LHCN-M2 (cell line): ENCODE data around the gene PLD4. TPM values are rescaled to one million over a fixed set of nuclear protein-coding genes. Genes with fewer than 3 reads are reported as not detected.
"Not testable (repeated sequence)": the region's sequence is repeated elsewhere in the genome, so short reads cannot be mapped to it uniquely, and the experiment has no call there.

Experiments used
- DNase-seq: peaks from one replicate; pipeline ENCODE4 v3.0.0-alpha.2; 2012; ENCODE audit warnings: low read depth
- polyA plus RNA-seq: library from polyadenylated mRNA; unstranded; fragments of >200 nt; gene quantifications from one replicate; pipeline ENCODE4 v1.2.1, GENCODE V29; 2012; ENCODE audit warnings: missing spikeins
- total RNA-seq: library from RNA; depleted of rRNA; stranded (reverse); fragments of >200 nt; gene quantifications from 2 replicates; pipeline ENCODE4 v1.2.3, GENCODE V29; 2014; rRNA removed

PLD4 gene, protein sequence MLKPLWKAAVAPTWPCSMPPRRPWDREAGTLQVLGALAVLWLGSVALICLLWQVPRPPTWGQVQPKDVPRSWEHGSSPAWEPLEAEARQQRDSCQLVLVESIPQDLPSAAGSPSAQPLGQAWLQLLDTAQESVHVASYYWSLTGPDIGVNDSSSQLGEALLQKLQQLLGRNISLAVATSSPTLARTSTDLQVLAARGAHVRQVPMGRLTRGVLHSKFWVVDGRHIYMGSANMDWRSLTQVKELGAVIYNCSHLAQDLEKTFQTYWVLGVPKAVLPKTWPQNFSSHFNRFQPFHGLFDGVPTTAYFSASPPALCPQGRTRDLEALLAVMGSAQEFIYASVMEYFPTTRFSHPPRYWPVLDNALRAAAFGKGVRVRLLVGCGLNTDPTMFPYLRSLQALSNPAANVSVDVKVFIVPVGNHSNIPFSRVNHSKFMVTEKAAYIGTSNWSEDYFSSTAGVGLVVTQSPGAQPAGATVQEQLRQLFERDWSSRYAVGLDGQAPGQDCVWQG
- total RNA-seq: not detected in 2 replicates
- 0.19 TPM for polyA plus RNA-seq

DNA sequence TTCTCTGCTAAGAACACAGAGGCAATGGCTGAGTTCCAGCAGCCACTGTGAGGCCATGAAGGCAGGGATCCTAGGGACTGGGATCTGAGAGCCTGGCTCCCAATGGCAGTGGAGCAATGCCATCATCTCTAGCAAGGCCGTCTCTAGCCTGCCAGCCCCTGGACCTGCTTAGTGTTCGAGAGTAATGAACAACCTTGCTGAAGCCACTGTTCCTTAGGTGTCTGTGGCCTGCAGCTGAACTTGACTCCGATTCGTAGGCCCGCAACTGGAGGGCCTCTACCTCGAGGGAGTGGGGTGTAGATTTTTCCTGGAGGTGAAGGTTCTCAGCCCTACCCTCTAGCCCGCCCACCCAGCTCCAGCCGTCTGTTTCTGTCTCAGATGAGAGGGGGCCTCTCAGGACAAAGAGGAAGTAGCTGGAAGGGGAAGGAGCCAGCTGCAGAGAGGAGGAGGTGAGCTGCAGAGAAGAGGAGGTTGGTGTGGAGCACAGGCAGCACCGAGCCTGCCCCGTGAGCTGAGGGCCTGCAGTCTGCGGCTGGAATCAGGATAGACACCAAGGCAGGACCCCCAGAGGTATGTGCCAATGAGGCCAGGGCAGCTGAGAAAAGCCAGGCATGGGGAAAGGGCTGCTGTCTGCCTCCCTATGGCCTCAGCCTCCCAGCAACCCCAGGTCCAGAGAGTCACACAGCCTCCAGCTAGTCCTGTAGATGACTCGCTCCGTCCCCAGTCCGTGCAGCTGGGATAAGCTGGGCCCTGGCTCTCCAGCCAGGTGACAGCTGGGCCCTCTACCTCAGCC lies at the start of gene PLD4:
Gene PLD4 (plus strand): TSS at position 459 of the 793 bp plus-strand sequence. CDS start 2,262 bp downstream, outside the sequence.
- no peak for DNase-seq

DNA sequence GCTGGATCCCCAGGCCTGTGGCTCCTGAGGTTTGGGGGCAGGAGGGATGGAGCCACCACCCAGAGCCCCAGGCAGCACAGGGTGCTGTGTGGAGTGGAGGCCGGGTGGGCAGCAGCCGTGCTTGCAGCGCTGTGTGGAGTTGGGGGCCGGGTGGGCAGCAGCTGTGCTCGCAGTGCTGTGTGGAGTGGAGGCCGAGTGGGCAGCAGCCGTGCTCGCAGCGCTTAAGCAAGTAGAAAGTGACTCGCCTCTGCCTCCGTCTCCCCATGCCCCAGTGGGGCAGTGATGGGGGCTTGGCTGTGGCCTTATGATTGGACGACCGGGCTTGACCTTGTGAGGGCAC lies 49.3 kb upstream of the PLD4 start:
- DNase-seq: no peak

DNA sequence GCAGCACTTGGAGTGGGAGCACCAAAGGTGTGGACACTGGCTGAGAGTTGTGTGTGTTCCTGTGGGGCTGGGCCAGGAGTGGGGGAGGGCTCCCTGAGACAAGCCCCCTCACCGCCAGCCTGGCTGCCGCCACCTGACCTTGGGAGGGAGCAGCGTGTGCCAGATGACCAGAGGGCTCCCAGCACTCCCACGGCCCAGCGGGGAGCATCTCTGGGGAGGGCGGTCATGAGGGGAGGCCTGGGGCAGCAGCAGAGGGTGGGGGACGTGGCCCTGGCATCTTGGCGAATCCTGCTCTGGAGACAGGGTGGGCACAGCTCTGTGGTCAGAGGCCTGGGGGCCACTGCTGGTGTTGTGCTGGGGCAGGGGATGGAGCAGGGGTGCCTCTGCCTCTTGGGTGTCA lies 48.9 kb upstream of the PLD4 start:
- no peak for DNase-seq

DNA sequence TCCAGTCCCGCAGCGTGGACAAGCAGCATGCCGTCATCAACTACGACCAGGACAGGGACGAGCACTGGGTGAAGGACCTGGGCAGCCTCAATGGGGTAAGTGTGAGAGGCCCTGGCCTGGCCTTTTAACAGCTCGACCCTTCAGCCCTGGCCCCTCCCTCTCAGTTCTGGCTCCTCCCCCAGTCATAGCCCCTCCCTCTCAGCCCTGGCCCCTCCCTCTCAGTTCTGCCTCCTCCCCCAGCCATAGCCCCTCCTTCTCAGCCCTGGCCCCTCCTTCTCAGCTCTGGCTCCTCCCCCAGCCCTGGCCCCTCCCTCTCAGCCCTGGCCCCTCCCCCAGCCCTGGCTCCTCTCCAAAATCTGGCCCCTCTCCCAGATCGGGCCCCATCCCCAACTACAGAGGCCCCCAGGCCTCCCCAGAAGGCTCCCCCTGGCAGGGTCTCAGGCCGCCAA lies 48.4 kb upstream of the PLD4 start:
- peak; percentile 46 for DNase-seq

DNA sequence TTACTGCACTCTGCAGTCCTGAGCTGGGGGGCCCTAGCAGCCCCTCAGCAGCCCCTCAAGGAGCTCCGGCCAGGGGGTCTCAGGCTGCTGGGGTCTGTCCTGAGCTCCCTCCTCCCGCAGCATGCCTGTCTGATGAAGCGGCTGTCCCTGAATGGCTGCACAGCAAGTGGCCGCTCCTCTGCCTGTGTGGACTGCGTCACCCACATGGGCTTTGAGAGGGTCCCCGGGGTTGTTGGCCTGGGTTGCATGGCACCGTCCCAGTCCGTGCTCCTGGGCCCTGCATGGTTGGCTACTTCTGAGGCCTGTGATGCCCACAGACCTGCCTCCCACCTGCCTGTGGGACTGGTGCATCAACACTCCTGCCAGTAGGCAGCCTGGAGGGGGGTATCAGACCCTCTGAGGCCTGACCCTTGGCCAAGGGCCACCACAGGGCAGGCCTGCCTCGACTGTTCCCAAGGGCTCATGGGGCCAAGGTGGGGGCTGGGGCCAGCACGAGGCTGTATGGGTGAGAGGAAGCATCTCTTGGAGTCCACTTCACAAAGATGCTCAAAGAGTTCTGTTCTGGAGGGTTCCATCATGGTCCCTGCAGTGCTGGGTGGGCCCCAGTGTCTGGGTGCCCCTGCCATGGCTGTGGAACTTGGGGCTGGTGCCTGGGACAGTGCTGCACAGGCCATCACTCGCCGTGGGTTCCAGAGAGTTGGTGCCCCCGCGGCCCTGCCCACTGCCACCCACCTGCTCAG lies 47.4 kb upstream of the PLD4 start:
- DNase-seq: no peak

DNA sequence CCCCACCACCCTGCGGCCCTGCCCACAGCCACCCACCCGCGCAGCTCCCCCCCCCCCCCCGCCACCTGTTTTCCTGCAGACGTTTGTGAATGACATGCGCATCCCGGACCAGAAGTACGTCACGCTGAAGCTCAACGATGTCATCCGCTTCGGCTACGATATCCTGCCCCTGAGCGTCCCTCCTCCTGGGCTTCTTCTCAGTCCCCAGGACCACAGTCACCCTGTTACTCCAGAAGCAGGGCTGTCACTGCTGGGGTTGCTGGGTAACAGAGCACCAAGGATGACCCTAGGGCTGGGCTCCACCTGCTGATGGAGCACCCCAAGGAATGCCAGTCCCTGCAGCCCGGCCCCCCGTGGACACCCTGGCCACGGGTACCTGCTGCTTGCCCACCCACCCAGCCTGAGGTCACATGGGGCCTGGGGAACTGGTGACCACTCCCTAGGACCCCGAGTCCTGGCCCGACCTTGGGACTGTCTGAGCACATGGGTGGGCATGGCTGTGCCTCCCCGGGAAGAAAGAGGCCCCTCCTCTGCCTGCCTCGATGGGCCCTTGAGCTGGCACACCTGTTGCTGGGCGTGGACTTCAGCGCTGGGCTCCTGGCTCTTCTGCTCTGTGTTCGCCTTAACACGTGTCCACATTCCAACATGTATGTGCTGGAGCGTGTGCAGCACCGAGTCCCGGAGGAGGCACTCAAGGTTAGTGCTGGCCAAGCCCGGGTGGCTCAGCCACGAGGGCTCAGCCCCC lies 46.7 kb upstream of the PLD4 start:
- DNase-seq: no peak

DNA sequence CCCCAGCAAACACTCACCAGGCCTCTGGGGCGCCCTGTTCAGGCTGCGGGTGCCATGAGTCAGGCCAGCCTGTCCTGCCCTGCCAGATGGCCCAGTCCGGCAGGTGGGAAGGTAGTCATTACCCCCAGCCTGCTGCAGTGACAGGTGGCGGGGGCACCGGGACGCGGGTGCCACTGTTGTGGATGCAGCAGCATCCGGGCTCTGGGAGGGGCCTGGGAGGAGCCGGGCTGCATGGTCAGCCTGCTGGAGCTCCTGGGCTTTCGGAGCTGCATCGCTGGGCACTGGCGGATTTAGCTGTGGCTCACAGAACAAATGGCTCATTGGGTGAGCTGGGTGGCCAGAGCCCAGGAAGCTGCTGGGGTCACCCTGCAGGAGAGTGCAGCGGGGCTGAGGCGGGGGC lies 46.1 kb upstream of the PLD4 start:
- peak; percentile 27 for DNase-seq

DNA sequence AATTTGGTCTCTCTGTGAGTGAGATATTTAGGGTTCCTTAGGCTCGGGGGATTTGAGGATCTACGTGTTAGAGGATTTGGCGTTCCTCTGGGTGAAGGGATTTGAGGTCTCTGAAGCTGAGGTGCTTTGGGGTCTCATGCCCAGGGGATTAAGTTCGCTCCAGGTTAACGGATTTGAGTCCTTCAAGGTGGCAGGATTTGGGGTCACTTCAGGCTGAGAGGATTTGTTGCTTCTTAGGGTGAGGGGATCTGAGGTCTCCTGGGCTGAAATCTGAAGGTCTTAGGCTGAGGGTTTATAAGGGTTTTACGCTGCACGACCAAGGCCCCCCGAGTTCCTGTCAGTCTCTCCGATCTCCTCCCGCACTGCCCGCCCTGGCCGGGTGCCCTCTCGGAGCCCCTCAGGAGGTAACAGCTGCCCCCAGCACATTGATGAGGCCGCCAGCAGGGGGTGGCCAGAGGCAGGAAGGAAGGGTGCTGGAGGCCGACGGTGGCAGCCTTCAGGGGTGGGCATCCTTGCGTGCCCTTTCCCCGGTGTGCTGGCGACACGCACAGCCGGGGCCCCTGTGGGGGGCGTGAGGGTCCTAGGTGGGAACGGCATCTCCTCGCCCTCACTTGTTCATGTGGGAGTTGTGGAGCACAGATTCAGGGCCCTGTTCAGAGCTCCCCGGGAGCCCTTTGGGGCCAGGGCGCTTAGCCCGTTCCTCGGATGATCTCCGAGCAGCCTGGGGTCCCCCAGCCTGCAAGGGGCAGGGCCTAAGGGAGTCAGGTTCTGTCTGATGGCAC lies 45.3 kb upstream of the PLD4 start:
- DNase-seq: no peak

DNA sequence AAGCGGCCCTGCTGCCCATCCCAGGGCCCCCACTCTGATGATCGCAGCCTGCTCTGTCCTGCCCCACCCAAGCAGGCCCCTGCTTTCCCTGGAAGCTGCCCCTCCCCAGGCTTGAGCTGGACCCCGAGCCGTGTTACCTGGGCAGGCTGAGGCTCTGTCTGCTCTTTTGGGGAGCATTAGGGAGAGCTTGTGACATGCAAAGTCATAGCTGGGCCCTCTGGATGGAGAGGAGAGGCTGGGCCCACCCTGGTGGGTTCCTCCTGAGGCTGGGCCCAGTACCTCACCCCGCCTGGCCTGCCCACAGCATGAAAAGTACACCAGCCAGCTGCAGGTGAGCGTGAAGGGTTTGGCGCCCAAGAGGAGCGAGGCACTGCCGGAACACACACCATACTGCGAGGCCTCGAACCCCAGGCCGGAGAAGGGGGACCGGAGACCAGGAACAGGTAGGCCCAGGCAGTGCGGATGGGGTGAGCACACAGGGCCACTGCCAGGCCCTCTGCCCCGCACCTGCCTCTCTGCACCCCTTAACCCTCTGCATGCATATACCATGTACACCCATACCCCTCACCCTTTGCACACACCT lies 44.6 kb upstream of the PLD4 start:
- DNase-seq: no peak

DNA sequence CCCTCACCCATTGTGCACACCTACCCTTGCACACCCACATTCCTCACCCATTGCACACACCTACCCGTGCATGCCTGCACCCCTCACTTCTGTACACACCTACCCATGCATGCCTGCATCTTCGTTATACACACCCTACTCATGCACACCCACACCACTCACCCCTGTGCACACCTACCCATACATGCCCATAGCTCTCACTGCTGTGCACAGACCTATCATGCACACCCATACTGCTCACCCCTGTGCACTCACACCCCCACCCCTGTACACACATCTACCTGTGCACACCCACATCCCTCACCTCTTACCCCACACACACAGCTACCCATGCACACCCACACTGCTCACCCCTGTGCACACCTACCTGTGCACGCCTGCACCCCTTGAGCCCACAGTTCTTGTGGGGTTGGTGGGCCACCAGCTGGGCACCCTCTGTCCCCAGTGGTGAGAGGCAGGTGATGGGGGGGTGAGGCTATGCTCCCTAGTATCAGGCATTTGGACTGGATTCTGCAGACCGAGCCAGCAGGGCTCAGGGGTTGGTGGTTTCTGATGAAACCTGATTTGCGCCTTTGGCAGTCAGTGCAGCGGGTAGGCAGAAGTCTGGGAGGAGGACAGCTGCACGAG lies 44.0 kb upstream of the PLD4 start:
- no peak for DNase-seq

DNA sequence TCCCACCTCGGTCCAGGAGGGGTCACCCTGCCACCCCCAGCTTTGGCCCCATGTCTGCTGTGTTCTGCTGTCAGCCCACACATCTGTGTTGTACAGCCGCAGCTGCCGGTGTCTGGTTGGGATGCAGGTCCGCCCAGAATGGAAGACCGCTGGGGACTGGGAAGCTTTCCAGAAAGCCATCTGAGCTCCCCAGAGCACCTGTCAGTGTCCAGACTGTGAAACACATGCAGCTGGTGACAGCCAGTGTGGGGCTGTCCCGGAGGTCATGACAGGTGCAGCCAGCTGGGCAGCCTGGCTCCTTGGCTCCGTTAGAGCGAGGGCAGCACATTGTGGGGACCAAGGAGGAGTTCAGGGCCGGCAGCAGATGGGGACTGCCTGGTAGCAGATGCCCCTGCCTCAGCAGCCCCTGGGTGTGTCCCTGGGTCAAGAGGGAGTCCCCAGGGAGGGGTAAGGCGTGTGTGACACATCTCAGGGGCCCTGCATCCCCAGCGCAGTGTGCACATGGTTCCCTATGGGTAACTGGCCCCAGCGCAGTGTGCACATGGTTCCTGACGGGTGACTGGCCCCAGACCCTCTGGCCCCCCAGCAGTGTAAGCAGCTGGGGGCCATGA lies 43.2 kb upstream of the PLD4 start:
- peak; percentile 96 for DNase-seq

DNA sequence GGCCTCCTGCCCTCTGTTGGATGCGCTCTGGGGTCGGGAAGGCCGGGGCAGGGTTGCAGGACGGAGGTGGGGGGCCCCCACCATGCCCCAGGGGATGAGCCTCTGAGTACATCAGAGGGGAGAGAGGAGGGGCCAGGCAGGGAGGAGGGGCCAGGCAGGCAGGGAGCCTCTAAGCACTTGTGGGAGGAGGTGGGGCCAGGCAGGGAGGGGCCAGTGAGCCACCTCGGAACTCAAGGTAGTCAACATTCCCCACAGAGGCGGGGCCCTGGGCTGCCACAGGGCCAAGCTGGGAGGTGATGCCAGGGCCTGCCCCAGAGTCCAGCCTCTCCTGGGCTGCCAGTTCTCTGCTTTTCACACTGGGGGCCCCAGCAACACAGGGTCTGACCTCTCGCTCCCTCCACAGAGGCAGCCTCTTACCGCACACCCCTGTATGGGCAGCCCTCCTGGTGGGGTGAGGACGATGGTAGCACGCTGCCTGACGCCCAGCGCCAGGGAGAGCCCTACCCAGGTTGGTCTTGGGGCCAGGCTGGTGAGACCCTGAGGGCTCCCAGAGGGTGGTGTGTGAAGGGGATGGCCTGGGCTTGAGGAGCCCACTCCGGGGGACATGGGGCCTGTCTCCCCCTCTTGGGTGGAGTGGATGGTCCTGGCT lies 42.2 kb upstream of the PLD4 start:
- no peak for DNase-seq

DNA sequence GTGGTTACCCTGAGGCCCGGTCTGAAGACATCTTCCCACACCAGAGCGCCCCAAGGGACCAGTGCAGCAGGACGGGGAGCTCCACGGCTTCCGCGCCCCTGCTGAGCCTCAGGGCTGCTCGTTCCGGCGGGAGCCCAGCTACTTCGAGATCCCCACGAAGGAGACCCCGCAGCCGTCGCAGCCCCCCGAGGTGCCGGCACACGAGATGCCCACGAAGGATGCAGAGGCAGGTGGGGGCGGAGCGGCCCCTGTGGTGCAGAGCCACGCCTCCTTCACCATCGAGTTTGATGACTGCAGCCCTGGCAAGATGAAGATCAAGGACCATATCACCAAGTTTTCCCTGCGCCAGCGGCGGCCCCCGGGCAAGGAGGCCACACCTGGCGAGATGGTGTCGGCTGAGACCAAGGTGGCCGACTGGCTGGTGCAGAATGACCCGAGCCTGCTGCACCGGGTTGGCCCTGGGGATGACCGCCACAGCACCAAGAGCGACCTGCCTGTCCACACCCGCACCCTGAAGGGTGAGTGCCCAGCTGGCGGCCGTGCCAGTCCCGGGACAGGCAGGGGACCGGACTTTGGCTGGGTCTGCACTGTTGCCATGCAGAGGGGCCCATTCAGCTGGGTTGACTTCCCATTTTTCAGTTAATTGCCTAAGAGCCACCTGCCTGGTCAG lies 41.6 kb upstream of the PLD4 start:
- no peak for DNase-seq

DNA sequence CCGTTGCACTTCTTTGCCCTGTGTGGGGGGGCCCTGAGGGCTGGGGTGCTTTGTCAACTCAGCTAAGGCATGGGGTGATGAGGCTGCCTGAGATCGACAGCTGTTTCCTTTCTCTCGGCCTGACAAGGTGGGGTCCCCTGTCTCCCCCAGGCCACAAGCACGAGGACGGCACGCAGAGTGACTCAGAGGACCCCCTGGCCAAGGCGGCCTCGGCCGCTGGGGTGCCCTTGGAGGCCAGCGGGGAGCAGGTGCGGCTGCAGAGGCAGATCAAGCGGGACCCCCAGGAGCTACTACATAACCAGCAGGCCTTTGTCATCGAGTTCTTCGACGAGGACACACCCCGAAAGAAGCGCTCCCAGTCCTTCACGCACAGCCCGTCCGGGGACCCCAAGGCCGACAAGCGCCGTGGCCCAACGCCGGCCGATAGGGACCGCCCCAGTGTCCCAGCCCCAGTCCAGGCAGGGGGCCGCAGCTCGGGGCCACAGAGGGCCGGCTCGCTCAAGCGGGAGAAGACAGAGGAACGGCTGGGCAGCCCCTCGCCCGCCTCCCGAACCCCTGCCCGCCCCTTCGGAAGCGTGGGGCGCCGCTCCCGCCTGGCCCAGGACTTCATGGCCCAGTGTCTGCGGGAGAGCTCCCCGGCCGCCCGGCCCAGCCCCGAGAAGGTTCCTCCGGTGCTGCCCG lies 40.9 kb upstream of the PLD4 start:
- no peak for DNase-seq

DNA sequence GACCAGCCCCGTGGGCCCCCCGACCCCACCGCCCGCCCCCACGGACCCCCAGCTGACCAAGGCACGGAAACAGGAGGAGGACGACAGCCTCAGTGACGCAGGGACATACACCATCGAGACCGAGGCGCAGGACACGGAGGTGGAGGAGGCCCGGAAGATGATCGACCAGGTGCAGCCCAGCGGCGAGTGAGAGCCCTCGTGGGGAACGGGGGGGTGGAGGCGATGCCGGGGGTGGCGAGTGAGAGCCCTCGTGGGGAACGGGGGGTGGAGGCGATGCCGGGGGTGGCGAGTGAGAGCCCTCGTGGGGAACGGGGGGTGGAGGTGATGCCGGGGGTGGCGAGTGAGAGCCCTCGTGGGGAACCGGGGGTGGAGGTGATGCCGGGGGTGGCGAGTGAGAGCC lies 40.3 kb upstream of the PLD4 start:
- DNase-seq: not testable (repeated sequence)

DNA sequence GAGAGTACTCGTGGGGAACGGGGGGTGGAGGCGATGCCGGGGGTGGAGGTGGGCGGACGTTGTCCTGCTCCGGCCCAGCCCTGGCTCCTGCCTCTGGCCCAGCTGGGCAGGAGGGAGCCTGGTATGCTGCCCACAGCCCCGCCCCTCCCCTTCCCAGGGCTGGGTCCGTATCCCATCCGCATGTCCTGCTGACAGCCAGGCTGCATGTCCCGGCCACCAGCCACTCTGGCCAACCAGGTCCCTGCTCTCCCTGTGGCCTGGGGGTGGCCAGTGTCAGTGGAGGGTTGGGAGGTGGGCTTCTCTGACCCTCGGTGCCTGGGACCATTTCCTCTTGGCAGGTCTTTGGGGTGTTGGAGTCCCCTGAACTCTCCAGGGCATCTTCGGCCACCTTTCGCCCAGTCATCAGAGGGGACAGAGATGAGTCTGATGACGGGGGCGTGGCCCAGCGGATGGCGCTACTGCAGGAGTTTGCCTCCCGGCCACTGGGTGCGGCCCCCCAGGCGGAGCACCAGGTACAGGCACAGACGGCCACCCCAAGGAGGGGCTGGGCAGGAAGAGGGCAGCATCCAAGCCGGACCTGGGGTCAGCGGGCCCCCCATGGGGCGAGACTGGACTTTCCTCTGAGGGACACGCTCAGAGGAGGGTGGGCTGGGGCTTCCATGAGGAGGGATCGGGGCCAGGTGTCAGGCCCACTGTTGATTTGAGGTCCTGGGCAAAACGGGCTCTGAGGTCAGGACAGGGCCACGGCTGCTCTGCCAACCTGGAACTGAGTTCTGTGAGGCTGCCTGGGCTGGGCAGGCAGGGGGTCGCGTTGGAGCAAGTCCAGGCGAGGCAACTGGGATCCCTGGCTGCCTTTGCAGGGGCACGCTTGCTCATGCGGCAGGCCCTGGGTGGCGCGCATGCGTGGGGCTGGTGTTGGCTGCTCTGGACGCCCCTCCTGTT lies 39.4 kb upstream of the PLD4 start:
- DNase-seq: no peak
